ENCODE data around the gene LOX.

Gene LOX

DNA sequence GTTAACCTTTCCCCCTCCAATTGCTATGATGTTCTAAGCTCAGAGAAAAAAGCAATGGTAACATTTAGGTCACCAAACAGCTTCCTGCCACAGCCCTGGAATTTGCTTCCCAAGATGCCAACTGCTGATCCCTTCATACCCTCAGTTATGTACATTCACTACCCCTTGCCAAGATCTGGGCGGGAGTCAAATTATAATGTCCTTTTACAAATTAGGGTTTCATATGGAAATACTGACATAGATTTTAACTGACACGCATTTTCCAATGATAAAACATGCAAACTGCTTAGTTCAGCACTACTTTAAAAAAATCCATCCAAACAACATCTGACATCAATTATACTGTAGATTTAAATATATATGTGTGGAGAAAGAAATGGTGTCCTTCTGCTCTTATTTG lies 5.0 kb downstream of the LOX start:
- in situ Hi-C loops (cut with HindIII; ENCODE audit: low pct_ligation_motif_present, low sequenced_read_pairs) = no loop called here
- peaks cover 63% of the 10 kb centered on the region for H3K36me3 ChIP-seq (replicated peaks)
- no peak overlapping the region for H3K27ac ChIP-seq
- TF ChIP-seq CTCF (IDR thresholded peaks at IDR 0.05; ENCODE audit: low read depth, low read length, missing control alignments) = no peak
- H3K27me3 ChIP-seq (replicated peaks) = no peaks in the 10 kb centered on the region
- no peak for DNase-seq
- H3K4me3 ChIP-seq (ENCODE audit: low read depth, low read length) = no peak overlapping the region

GRCh38 chr5:122067390-122067789 lies 10.7 kb downstream of the LOX start:
- TF ChIP-seq CTCF (IDR thresholded peaks at IDR 0.05; ENCODE audit: low read depth, low read length, missing control alignments) = no peak
- no peak for DNase-seq
- Histone ChIP-seq H3K4me3 (ENCODE audit: low read depth, low read length) (no peak overlapping the region), H3K27me3 (replicated peaks) (no peaks in the 10 kb centered on the region), H3K36me3 (replicated peaks) (peaks cover 65% of the 10 kb centered on the region), H3K27ac (no peak overlapping the region)
- in situ Hi-C loops (cut with HindIII; ENCODE audit: low pct_ligation_motif_present, low sequenced_read_pairs) = no loop called here

GRCh38 chr5:122064992-122065391 lies 13.1 kb downstream of the LOX start:
- TF ChIP-seq CTCF (IDR thresholded peaks at IDR 0.05; ENCODE audit: low read depth, low read length, missing control alignments) = no peak
- Histone ChIP-seq H3K4me3 (ENCODE audit: low read depth, low read length) (no peak overlapping the region), H3K27ac (no peak overlapping the region), H3K36me3 (replicated peaks) (peaks cover 49% of the 10 kb centered on the region), H3K27me3 (replicated peaks) (no peaks in the 10 kb centered on the region)
- in situ Hi-C loops (cut with HindIII; ENCODE audit: low pct_ligation_motif_present, low sequenced_read_pairs) = no loop called here
- DNase-seq = peak; percentile 5

GRCh38 chr5:122063836-122064235 lies 14.2 kb downstream of the LOX start:
- peak; percentile 10 for DNase-seq
- in situ Hi-C loops (cut with HindIII; ENCODE audit: low pct_ligation_motif_present, low sequenced_read_pairs) = no loop called here
- no peak for TF ChIP-seq CTCF (IDR thresholded peaks at IDR 0.05; ENCODE audit: low read depth, low read length, missing control alignments)
- Histone ChIP-seq H3K4me3 (ENCODE audit: low read depth, low read length) (no peak overlapping the region), H3K27ac (no peak overlapping the region), H3K36me3 (replicated peaks) (peaks cover 37% of the 10 kb centered on the region), H3K27me3 (replicated peaks) (no peaks in the 10 kb centered on the region)

DNA sequence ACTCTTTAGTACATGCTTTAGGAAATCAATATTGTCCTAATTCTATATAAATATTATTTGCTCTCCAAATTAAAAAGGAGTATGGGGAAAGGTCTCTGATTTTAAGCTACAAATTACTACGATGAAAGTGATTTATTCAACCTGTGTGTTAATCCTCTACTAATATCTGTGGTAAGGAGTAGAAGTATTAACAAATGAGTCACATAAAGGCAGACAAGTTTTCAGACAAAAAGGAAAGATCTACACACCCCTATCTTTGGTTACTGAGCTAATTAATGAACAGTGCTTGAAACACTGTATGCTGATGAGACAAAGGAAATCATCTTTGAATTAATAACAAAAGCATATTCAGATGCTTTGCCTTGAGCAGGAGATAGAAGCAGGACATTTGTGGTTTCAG lies 15.9 kb downstream of the LOX start:
- in situ Hi-C loops (cut with HindIII; ENCODE audit: low pct_ligation_motif_present, low sequenced_read_pairs) = no loop called here
- TF ChIP-seq CTCF (IDR thresholded peaks at IDR 0.05; ENCODE audit: low read depth, low read length, missing control alignments) = no peak
- no peak overlapping the region for H3K27ac ChIP-seq
- no peak for DNase-seq
- peaks cover 23% of the 10 kb centered on the region for H3K36me3 ChIP-seq (replicated peaks)
- no peaks in the 10 kb centered on the region for H3K27me3 ChIP-seq (replicated peaks)
- H3K4me3 ChIP-seq (ENCODE audit: low read depth, low read length) = no peak overlapping the region

DNA sequence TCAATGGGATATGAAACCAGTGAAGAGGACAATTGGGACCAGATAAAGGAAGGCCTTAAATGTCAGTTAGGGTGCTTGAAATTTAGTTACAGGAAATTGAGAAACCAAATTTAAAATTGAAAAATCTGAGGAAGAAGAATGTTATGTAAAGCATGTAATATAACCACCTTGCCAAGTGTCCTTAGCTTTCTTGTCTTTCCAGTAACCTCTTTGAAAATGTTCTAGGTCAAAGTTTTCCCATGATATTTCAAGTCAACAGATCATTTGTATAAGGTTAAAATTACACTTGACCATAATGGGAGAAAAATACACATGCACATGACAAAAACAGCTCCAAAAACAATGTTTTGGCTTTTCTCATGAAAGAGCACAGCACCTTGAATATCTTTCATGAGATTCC lies 21.1 kb downstream of the LOX start:
- in situ Hi-C loops (cut with HindIII; ENCODE audit: low pct_ligation_motif_present, low sequenced_read_pairs) = no loop called here
- no peak overlapping the region for H3K4me3 ChIP-seq (ENCODE audit: low read depth, low read length)
- DNase-seq = no peak
- no peak overlapping the region for H3K27ac ChIP-seq
- no peaks in the 10 kb centered on the region for H3K36me3 ChIP-seq (replicated peaks)
- H3K27me3 ChIP-seq (replicated peaks) = no peaks in the 10 kb centered on the region
- TF ChIP-seq CTCF (IDR thresholded peaks at IDR 0.05; ENCODE audit: low read depth, low read length, missing control alignments) = no peak

Data from brain microvascular endothelial cell (primary cell).